NT2/D1 (cell line): Measurements from ENCODE around the gene LARGE2.
A peak's percentile ranks its signal among the peaks of the same experiment; 100 is the strongest.

ENCODE experiments used
- DNase-seq: peaks from one replicate; pipeline ENCODE4 v3.0.0-alpha.2; 2011; ENCODE audit warnings: low read depth, low spot score
- H3K27me3 ChIP-seq: 2 replicates; pipeline ENCODE4 v1.6.0; 2011; ENCODE audit warnings: mild to moderate bottlenecking; ENCODE audit not compliant: insufficient read length, insufficient read depth
- H3K36me3 ChIP-seq: 2 replicates; pipeline ENCODE4 v1.6.1; 2011; ENCODE audit warnings: mild to moderate bottlenecking, low read length, mixed read lengths; ENCODE audit not compliant: insufficient read depth, insufficient read length
- H3K4me1 ChIP-seq: 2 replicates; pipeline ENCODE4 v1.5.1; 2011; ENCODE audit not compliant: insufficient read depth, insufficient read length
- H3K4me3 ChIP-seq: 2 replicates; pipeline ENCODE4 v1.5.1; 2011; ENCODE audit warnings: low read depth; ENCODE audit not compliant: insufficient read length
- H3K9ac ChIP-seq: 2 replicates; pipeline ENCODE4 v1.6.0; 2011; ENCODE audit warnings: low read depth; ENCODE audit not compliant: insufficient read length
- H3K9me3 ChIP-seq: 2 replicates; pipeline ENCODE4 v1.5.1; 2011; ENCODE audit warnings: mild to moderate bottlenecking, low read length; ENCODE audit not compliant: insufficient read depth
- SUZ12 ChIP-seq: IDR thresholded peaks from 2 replicates; pipeline ENCODE4 v1.6.1; 2011; ENCODE audit not compliant: insufficient read length, insufficient read depth; ENCODE audit errors: extremely low read depth
- YY1 ChIP-seq: IDR thresholded peaks from 2 replicates; pipeline ENCODE4 v1.6.1; 2011; ENCODE audit not compliant: insufficient read length, insufficient read depth
- ZNF274 ChIP-seq: IDR thresholded peaks from 2 replicates; pipeline ENCODE4 v1.6.1; 2011; ENCODE audit warnings: mild to moderate bottlenecking, low read depth, low read length

LARGE2 gene

GRCh38 chr11:45934580-45935318, 12.3 kb downstream of the LARGE2 start:
- H3K4me1 ChIP-seq: peaks cover 20% of the 10 kb centered on the region
- H3K36me3 ChIP-seq: peaks cover 50% of the 10 kb centered on the region
- TF ChIP-seq ZNF274 (no peak), YY1 (no peak), SUZ12 (no peak)
- DNase-seq: peak; percentile 39
- no peak overlapping the region for H3K4me3 ChIP-seq
- no peaks in the 10 kb centered on the region for H3K27me3 ChIP-seq
- no peaks in the 10 kb centered on the region for H3K9me3 ChIP-seq
- no peak overlapping the region for H3K9ac ChIP-seq

GRCh38 chr11:45935349-45936064, 13.1 kb downstream of the LARGE2 start:
- no peak overlapping the region for H3K9ac ChIP-seq
- H3K4me3 ChIP-seq: no peak overlapping the region
- H3K36me3 ChIP-seq: peaks cover 45% of the 10 kb centered on the region
- DNase-seq: no peak
- peaks cover 20% of the 10 kb centered on the region for H3K4me1 ChIP-seq
- no peaks in the 10 kb centered on the region for H3K9me3 ChIP-seq
- no peaks in the 10 kb centered on the region for H3K27me3 ChIP-seq
- TF ChIP-seq ZNF274 (no peak), SUZ12 (no peak), YY1 (no peak)

GRCh38 chr11:45936511-45937054, 14.1 kb downstream of the LARGE2 start:
- Histone ChIP-seq H3K9me3 (no peaks in the 10 kb centered on the region), H3K4me1 (peaks cover 17% of the 10 kb centered on the region), H3K9ac (no peak overlapping the region), H3K36me3 (peaks cover 43% of the 10 kb centered on the region), H3K4me3 (no peak overlapping the region), H3K27me3 (no peaks in the 10 kb centered on the region)
- no peak for DNase-seq
- TF ChIP-seq ZNF274: no peak
- TF ChIP-seq YY1: no peak
- TF ChIP-seq SUZ12: no peak

DNA sequence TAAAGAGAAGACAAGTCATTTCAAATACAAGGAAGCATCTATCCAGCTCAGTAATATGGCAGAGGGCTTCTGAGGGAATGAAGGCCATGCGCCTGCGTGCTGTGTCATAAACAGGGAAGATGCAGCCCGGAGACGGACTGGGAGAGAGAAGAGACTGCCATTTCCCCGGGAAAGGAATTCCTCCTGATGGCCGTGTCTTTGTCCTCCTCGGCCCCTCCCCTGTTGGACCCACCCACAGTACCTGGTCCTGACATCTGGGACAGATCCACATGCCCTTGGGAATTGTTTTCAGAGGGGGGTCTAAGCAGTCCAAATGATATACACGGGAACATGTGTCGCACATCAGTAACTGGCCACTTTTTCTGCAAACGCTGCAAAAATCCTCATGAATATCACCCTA, 15.5 kb downstream of the LARGE2 start:
- H3K4me3 ChIP-seq: no peak overlapping the region
- no peaks in the 10 kb centered on the region for H3K27me3 ChIP-seq
- no peak overlapping the region for H3K9ac ChIP-seq
- H3K9me3 ChIP-seq: no peaks in the 10 kb centered on the region
- H3K4me1 ChIP-seq: peaks cover 14% of the 10 kb centered on the region
- DNase-seq: no peak
- TF ChIP-seq YY1: no peak
- no peak for TF ChIP-seq ZNF274
- TF ChIP-seq SUZ12: no peak
- peaks cover 30% of the 10 kb centered on the region for H3K36me3 ChIP-seq

GRCh38 chr11:45939836-45940235, 17.4 kb downstream of the LARGE2 start:
- Histone ChIP-seq H3K9me3 (no peaks in the 10 kb centered on the region), H3K27me3 (no peaks in the 10 kb centered on the region), H3K4me3 (no peak overlapping the region), H3K9ac (no peak overlapping the region), H3K4me1 (peaks cover 6% of the 10 kb centered on the region), H3K36me3 (peaks cover 14% of the 10 kb centered on the region)
- TF ChIP-seq YY1 (no peak), SUZ12 (no peak), ZNF274 (no peak)
- DNase-seq: no peak

DNA sequence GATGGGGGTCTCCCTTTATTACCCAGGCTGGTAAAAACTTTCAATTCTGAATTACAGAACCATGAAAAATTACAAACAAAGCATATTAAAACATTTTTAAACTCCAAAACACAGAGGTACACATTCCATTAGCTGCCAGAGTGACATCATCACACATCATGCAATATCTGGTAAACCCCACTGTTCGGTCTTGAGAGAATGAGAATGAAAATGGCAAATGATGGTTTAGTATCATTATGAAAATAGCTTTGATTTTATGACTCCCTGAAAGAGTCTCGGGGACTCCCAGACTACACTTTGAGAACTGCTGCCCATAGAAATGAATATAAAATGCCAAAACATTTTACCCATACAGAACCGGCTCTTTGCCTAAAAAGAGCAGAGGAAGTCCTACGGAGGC, 18.8 kb downstream of the LARGE2 start:
- H3K36me3 ChIP-seq: peaks cover 14% of the 10 kb centered on the region
- no peaks in the 10 kb centered on the region for H3K9me3 ChIP-seq
- H3K27me3 ChIP-seq: no peaks in the 10 kb centered on the region
- peaks cover 2% of the 10 kb centered on the region for H3K4me1 ChIP-seq
- H3K4me3 ChIP-seq: no peak overlapping the region
- no peak overlapping the region for H3K9ac ChIP-seq
- DNase-seq: no peak
- TF ChIP-seq YY1 (no peak), SUZ12 (no peak), ZNF274 (no peak)

- Histone ChIP-seq H3K9me3 (no peaks in the 10 kb centered on the region), H3K4me1 (peaks cover 2% of the 10 kb centered on the region)
- TF ChIP-seq YY1: no peak
- TF ChIP-seq ZNF274: no peak
- TF ChIP-seq SUZ12: no peak
These were observed 19.9 kb downstream of the LARGE2 start for GRCh38 chr11:45942381-45942780.

More at GRCh38 chr11:45942381-45942780, 19.9 kb downstream of the LARGE2 start:
- Histone ChIP-seq H3K36me3 (peaks cover 17% of the 10 kb centered on the region), H3K27me3 (no peaks in the 10 kb centered on the region), H3K4me3 (no peak overlapping the region), H3K9ac (no peak overlapping the region)
- DNase-seq: no peak
